Esophagus muscularis mucosa (tissue), 4 donors: ENCODE results near the gene POLR1E.

Source experiments
- CTCF ChIP-seq, 3 experiments: fragments of 200-600 bp in 2 of 3; fragments of 450-650 bp in 1 of 3; sonication (generic) in 2 of 3; IDR thresholded peaks; one replicate each; pipeline ENCODE4 v1.5.1; 2017 to 2019; ENCODE audit warnings: antibody characterized with exemption in 3 of 3, mild to moderate bottlenecking in 2 of 3, moderate library complexity in 1 of 3
- EP300 ChIP-seq: sonication (generic); formaldehyde crosslinking; IDR thresholded peaks from one replicate; pipeline ENCODE4 v1.6.1; 2017; ENCODE audit warnings: antibody characterized with exemption
- POLR2A ChIP-seq: fragments of 450-650 bp; IDR thresholded peaks from one replicate; pipeline ENCODE4 v1.6.1; 2017; ENCODE audit warnings: antibody characterized with exemption, moderate library complexity, mild to moderate bottlenecking, low read depth

DNA sequence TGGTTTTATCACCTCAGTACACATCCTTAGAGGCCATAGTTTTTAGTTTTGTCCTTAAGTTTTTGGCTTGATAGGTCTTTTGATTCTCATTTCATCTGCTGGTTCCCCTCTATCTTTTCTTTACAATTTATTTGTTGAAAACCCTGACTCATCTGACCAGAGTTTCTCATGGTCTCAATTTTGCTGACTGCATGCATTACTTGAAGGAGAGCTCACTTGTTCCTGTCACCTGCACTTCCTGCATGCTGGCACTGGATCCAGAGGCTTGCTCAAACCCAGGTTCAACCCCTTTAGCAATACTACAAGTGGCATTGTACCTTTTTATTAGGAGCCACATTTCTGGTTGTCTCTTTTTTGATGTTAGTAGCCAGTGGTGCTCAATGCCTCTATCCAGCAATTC is 63.8 kb downstream of the POLR1E start:
- no peak for TF ChIP-seq EP300
- no peak for TF ChIP-seq CTCF (IDR thresholded peaks at IDR 0.05)
- TF ChIP-seq POLR2A: no peak
